ENCODE measurements around the gene ADORA1.

- TF ChIP-seq CTCF (IDR thresholded peaks at IDR 0.05): no peak
- no peak for TF ChIP-seq POLR2A (IDR thresholded peaks at IDR 0.05)
These were observed 45.6 kb downstream of the ADORA1 start for GRCh38 chr1:203173011-203173555.

All from transverse colon (tissue), 3 donors.